Esophagus squamous epithelium (tissue), 4 donors: Measurements from ENCODE around the gene RAB11FIP5.

Experiments
- CTCF ChIP-seq, 6 experiments: fragments of 450-650 bp in 4 of 6; fragments of 200-600 bp in 2 of 6; sonication (generic) in 2 of 6; IDR thresholded peaks; one replicate each; pipeline ENCODE4 v1.5.1; 2016 to 2019; ENCODE audit warnings: antibody characterized with exemption in 6 of 6, mild to moderate bottlenecking in 4 of 6, moderate library complexity in 4 of 6
- POLR2A ChIP-seq, 4 donors: fragments of 450-650 bp; IDR thresholded peaks; one replicate each; pipeline ENCODE4 v1.6.1; 2017; ENCODE audit warnings: antibody characterized with exemption in 4 of 4, mild to moderate bottlenecking in 4 of 4, moderate library complexity in 3 of 4

DNA sequence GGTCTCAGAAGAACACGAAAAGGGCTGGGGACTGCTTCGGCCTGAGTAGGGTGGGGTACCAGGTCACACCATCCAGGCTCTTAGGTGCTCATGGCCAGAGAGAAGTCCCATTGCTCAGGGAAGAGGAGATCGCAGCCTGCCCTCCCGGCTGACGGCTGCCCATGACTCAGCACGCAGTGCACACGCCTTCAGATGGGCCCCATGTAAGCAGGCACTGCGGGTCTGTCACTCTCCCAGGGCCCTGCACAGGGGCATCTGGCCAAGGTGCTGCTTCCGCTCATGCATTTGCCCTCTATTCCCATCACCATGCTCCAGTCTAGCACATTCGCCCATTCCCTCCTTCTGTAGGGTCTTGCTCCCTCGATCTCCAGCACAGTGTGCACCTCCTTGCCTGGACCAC lies 76.0 kb downstream of the RAB11FIP5 start:
- TF ChIP-seq CTCF (IDR thresholded peaks at IDR 0.05) (no peak), POLR2A (IDR thresholded peaks at IDR 0.05) (no peak)
